Hematopoietic multipotent progenitor cell treated with erythropoietin and hydrocortisone succinate and interleukin-3 and kit ligand, for 6 days (in vitro differentiated cells): Measurements from ENCODE around the gene RAB37.

Source experiments
- DNase-seq: peaks from one replicate; pipeline ENCODE4 v3.0.0-alpha.2; 2015

RAB37 gene

GRCh38 chr17:74764751-74765286, 27.8 kb downstream of the RAB37 start:
- no peak for DNase-seq

- DNase-seq = no peak
These were observed 29.4 kb downstream of the RAB37 start for GRCh38 chr17:74766413-74766812.

- no peak for DNase-seq
These were observed 30.1 kb downstream of the RAB37 start for GRCh38 chr17:74767111-74767516.

- DNase-seq = no peak
These were observed 31.2 kb downstream of the RAB37 start for GRCh38 chr17:74768069-74768762.

GRCh38 chr17:74768763-74769114, 31.7 kb downstream of the RAB37 start:
- DNase-seq = no peak

- no peak for DNase-seq
These were observed 32.3 kb downstream of the RAB37 start for GRCh38 chr17:74769266-74769855.

GRCh38 chr17:74769856-74770497, 32.9 kb downstream of the RAB37 start:
- DNase-seq = no peak

GRCh38 chr17:74770498-74771318, 33.7 kb downstream of the RAB37 start:
- peak; percentile 81 for DNase-seq

- no peak for DNase-seq
These were observed 34.4 kb downstream of the RAB37 start for GRCh38 chr17:74771319-74771914.

GRCh38 chr17:74772053-74772452, 35.0 kb downstream of the RAB37 start:
- DNase-seq = no peak

- no peak for DNase-seq
These were observed 36.4 kb downstream of the RAB37 start for GRCh38 chr17:74773414-74773813.

- no peak for DNase-seq
These were observed 36.8 kb downstream of the RAB37 start for GRCh38 chr17:74773871-74774286.

GRCh38 chr17:74775409-74776043, 38.5 kb downstream of the RAB37 start:
- DNase-seq = peak; percentile 16

GRCh38 chr17:74776044-74776962, 39.2 kb downstream of the RAB37 start, which contains the start of gene NAT9:
Gene NAT9, minus strand, starts transcription at chr17:74776345. Its CDS starts 647 bp downstream, at chr17:74775698.
- peak; percentile 98 for DNase-seq

- peak; percentile 74 for DNase-seq
These were observed 39.9 kb downstream of the RAB37 start for GRCh38 chr17:74776990-74777389.

- peak; percentile 31 for DNase-seq
These were observed 41.0 kb downstream of the RAB37 start for GRCh38 chr17:74777901-74778515.

- DNase-seq = peak; percentile 25
These were observed 41.9 kb downstream of the RAB37 start for GRCh38 chr17:74778960-74779359.

GRCh38 chr17:74779501-74779900, 42.4 kb downstream of the RAB37 start:
- no peak for DNase-seq

- peak; percentile 81 for DNase-seq
These were observed 42.9 kb downstream of the RAB37 start for GRCh38 chr17:74779948-74780400.
